ENCODE measurements around the gene MAP2. TPM values are rescaled to one million over a fixed set of nuclear protein-coding genes. Genes with fewer than 3 reads are reported as not detected.

Gene MAP2
- total RNA-seq, 4 donors from 2014 or later = 18.9 to 36.4 (median 25.3) TPM

DNA sequence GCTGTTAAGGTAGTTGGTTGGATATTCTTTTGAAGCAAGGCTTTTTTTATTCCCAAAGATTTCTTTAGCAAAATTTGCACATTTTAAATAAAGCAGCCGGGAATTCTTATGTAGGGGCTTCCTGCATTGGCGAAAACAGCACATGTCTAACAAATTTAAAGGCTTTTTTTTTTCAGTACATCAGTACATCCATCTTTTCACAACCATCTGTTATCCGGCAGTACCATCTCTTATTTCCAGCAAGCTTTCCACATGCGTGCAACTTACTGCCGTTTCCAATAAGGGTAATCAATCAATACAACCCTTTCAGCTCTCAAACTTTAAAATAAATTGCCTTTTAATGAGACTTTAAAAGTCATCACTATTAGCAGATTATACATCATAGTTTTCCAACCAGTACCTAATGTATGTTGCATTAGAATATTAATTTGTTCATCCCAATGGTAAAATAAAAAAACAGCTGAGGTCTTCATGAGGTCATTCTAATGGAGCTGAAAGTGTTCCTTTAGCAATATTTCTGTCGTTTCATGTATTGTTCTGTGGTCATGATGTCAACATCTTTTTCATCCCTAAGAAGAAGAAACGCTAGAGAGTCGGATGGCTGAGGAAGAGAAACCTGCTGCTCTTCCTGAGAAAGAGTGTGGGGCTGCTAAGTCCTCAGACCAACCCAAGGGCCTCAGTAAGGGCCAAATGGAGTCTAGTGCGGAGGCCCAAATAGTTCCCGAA lies 266.3 kb downstream of the MAP2 start:
- DNase-seq (ENCODE audit: low spot score) (no peak), ATAC-seq (ENCODE audit: low FRiP score) (no peak)
- TF ChIP-seq, protein P1, sequence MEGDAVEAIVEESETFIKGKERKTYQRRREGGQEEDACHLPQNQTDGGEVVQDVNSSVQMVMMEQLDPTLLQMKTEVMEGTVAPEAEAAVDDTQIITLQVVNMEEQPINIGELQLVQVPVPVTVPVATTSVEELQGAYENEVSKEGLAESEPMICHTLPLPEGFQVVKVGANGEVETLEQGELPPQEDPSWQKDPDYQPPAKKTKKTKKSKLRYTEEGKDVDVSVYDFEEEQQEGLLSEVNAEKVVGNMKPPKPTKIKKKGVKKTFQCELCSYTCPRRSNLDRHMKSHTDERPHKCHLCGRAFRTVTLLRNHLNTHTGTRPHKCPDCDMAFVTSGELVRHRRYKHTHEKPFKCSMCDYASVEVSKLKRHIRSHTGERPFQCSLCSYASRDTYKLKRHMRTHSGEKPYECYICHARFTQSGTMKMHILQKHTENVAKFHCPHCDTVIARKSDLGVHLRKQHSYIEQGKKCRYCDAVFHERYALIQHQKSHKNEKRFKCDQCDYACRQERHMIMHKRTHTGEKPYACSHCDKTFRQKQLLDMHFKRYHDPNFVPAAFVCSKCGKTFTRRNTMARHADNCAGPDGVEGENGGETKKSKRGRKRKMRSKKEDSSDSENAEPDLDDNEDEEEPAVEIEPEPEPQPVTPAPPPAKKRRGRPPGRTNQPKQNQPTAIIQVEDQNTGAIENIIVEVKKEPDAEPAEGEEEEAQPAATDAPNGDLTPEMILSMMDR (IDR thresholded peaks at IDR 0.05) = no peak

DNA sequence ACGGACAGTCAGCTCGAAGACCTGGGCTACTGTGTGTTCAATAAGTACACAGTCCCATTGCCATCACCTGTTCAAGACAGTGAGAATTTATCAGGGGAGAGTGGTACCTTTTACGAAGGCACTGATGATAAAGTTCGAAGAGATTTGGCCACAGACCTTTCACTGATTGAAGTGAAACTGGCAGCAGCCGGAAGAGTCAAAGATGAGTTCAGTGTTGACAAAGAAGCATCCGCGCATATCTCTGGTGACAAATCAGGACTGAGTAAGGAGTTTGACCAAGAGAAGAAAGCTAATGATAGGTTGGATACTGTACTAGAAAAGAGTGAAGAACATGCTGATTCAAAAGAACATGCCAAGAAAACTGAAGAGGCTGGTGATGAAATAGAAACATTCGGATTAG lies 270.9 kb downstream of the MAP2 start:
- ATAC-seq (ENCODE audit: low FRiP score) (no peak), DNase-seq (ENCODE audit: low spot score) (no peak)
- TF ChIP-seq, protein P1 (IDR thresholded peaks at IDR 0.05) = no peak

DNA sequence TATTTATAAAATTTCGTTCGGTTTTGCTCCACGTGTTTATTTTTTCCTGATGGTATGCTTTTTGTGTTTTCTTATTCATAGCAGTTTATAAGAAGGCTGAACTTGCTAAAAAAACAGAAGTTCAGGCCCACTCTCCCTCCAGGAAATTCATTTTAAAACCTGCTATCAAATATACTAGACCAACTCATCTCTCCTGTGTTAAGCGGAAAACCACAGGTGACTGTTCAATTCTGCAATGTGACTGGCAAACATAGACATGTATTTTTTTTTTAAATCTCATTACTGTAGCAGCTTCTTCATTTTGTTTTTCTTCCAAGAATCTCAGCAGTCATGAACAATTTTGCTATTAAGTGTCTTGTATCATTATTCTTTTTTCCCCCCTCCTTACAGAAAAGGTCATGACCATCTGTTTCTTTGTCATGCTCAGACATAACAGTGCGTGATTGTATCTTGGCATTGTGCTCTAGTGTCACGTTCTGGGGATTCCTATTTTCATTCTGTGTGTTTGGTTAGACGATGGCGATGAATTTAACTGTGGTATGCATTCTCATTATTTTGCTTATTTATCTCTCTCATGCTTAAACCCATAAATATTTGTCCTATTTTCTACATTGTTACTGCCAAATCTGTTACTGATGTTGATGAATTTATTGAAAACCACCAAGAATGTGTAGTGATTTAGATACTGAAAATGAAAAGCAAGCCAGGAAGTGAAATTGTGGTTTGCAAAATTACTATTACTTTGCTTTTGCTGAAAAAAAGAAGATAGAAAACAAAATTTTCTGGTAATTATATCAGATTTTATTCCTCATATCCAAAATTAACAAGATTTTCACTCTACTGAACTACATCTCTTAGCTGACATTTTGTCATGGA lies 273.2 kb downstream of the MAP2 start:
- no peak for ATAC-seq (ENCODE audit: low FRiP score)
- DNase-seq (ENCODE audit: low spot score) = no peak
- TF ChIP-seq, protein P1 (IDR thresholded peaks at IDR 0.05) = no peak

DNA sequence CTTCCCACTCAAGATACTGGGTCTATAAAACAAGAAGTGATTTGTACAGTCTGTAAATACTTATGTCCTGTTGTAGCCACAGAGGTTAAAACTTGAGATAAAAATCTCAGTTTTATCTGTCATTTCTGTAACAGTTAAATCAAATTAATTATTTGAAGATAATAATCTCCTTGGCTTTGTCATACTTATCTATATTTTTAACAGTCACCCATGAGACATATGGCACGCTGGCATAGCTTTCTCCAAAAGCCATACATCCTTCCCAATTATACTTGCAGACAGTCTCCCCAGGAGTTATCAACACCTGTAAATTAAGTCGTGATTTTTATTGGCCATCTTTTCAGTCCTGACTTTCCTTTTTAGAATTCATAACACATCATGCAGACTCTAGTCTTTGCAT lies 278.9 kb downstream of the MAP2 start:
- DNase-seq (ENCODE audit: low spot score) = no peak
- ATAC-seq (ENCODE audit: low FRiP score) = no peak
- TF ChIP-seq, protein P1 (IDR thresholded peaks at IDR 0.05) = no peak

DNA sequence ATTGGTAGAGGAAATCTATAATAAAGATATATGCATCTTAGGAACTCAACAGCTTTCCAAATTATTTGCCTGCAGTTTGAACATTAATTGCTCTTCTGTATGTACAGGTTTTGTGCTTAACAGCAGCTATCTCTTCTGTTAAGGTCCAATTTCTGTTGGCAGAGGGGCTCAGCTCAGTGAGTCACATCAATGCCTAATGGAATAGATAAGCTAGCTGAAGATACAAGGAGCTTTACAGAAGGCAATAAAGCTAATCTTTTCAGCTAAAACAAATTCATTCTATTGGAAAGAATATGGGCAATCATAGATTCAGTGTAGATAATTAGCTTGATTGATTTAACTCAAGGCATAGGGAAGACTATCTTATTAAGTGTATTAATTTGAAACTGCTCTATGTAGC lies 289.4 kb downstream of the MAP2 start:
- ATAC-seq (ENCODE audit: low FRiP score) (no peak), DNase-seq (ENCODE audit: low spot score) (no peak)
- TF ChIP-seq, protein P1 (IDR thresholded peaks at IDR 0.05) = no peak

DNA sequence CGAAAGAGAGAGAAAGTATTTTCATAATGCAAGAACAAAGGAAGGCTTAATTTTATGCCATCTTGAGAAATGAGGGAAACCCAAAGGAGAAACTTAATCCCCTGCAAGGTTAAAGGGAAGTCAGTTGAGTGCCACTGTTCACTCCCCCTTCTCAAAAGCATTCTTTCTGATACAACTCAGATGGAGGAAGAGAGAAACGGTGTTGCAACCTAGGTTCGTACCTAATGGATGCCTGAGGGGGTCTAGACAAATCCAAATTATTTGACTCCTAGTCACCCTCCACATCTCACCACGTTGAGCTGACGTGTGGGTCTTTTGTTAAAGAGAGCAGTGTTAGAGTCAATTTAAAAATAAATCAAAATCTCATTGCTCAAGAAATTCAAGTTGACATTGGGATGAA lies 295.2 kb downstream of the MAP2 start:
- no peak for DNase-seq (ENCODE audit: low spot score)
- ATAC-seq (ENCODE audit: low FRiP score) = no peak
- TF ChIP-seq, protein P1 (IDR thresholded peaks at IDR 0.05) = no peak
